Measurements from ENCODE around the gene ZSCAN1.

GRCh38 chr19:58022283-58022660 is 11.6 kb upstream of the ZSCAN1 start:
- TF ChIP-seq RCOR1 (IDR thresholded peaks at IDR 0.05; ENCODE audit: low read length) (no peak), ELF1 (IDR thresholded peaks at IDR 0.05) (no peak), MAX (IDR thresholded peaks at IDR 0.05; ENCODE audit: low read depth) (no peak), USF2 (IDR thresholded peaks at IDR 0.05; ENCODE audit: borderline replicate concordance, low read depth, low read length) (no peak), RAD21 (IDR thresholded peaks at IDR 0.05; ENCODE audit: low read length) (no peak), SIN3A (IDR thresholded peaks at IDR 0.05; ENCODE audit: borderline replicate concordance, low read depth, low read length) (no peak), IRF3 (IDR thresholded peaks at IDR 0.05; ENCODE audit: low read depth, low read length) (no peak), NFIC (IDR thresholded peaks at IDR 0.05; ENCODE audit: borderline replicate concordance) (no peak), NRF1 (IDR thresholded peaks at IDR 0.05; ENCODE audit: low read depth, low read length) (no peak), EP300 (IDR thresholded peaks at IDR 0.05; ENCODE audit: borderline replicate concordance in 1 of 2, low read depth in 1 of 2, low read length in 1 of 2) (no peak)
- TF ChIP-seq, protein P1, sequence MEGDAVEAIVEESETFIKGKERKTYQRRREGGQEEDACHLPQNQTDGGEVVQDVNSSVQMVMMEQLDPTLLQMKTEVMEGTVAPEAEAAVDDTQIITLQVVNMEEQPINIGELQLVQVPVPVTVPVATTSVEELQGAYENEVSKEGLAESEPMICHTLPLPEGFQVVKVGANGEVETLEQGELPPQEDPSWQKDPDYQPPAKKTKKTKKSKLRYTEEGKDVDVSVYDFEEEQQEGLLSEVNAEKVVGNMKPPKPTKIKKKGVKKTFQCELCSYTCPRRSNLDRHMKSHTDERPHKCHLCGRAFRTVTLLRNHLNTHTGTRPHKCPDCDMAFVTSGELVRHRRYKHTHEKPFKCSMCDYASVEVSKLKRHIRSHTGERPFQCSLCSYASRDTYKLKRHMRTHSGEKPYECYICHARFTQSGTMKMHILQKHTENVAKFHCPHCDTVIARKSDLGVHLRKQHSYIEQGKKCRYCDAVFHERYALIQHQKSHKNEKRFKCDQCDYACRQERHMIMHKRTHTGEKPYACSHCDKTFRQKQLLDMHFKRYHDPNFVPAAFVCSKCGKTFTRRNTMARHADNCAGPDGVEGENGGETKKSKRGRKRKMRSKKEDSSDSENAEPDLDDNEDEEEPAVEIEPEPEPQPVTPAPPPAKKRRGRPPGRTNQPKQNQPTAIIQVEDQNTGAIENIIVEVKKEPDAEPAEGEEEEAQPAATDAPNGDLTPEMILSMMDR (IDR thresholded peaks at IDR 0.05): no peak
- TF ChIP-seq, protein P2, sequence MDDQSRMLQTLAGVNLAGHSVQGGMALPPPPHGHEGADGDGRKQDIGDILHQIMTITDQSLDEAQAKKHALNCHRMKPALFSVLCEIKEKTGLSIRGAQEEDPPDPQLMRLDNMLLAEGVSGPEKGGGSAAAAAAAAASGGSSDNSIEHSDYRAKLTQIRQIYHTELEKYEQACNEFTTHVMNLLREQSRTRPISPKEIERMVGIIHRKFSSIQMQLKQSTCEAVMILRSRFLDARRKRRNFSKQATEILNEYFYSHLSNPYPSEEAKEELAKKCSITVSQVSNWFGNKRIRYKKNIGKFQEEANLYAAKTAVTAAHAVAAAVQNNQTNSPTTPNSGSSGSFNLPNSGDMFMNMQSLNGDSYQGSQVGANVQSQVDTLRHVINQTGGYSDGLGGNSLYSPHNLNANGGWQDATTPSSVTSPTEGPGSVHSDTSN (IDR thresholded peaks at IDR 0.05): no peak
- TF ChIP-seq, protein P3, sequence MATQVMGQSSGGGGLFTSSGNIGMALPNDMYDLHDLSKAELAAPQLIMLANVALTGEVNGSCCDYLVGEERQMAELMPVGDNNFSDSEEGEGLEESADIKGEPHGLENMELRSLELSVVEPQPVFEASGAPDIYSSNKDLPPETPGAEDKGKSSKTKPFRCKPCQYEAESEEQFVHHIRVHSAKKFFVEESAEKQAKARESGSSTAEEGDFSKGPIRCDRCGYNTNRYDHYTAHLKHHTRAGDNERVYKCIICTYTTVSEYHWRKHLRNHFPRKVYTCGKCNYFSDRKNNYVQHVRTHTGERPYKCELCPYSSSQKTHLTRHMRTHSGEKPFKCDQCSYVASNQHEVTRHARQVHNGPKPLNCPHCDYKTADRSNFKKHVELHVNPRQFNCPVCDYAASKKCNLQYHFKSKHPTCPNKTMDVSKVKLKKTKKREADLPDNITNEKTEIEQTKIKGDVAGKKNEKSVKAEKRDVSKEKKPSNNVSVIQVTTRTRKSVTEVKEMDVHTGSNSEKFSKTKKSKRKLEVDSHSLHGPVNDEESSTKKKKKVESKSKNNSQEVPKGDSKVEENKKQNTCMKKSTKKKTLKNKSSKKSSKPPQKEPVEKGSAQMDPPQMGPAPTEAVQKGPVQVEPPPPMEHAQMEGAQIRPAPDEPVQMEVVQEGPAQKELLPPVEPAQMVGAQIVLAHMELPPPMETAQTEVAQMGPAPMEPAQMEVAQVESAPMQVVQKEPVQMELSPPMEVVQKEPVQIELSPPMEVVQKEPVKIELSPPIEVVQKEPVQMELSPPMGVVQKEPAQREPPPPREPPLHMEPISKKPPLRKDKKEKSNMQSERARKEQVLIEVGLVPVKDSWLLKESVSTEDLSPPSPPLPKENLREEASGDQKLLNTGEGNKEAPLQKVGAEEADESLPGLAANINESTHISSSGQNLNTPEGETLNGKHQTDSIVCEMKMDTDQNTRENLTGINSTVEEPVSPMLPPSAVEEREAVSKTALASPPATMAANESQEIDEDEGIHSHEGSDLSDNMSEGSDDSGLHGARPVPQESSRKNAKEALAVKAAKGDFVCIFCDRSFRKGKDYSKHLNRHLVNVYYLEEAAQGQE (IDR thresholded peaks at IDR 0.05; ENCODE audit: low read depth, low read length): no peak

Data from SK-N-SH (cell line).